ENCODE data around the gene LPCAT3. TPM values are rescaled to one million over a fixed set of nuclear protein-coding genes. Genes with fewer than 3 reads are reported as not detected.
A peak's percentile ranks its signal among the peaks of the same experiment; 100 is the strongest.

Gene LPCAT3
- total and polyA plus RNA-seq, 2 of the 13 experiments (the other 11 are each of a cell fraction or from before 2014, with no cell fraction given), result 44.5 to 64.3 TPM

- TF ChIP-seq HMGXB4 (CRISPR knock-in tag; IDR thresholded peaks at IDR 0.05; ENCODE audit: borderline replicate concordance in 1 of 2, low read depth in 1 of 2), result peak; percentile 94 to 98
- TF ChIP-seq PAWR (CRISPR knock-in tag; IDR thresholded peaks at IDR 0.05; ENCODE audit: borderline replicate concordance), result no peak
- TF ChIP-seq ZSCAN9 (CRISPR knock-in tag; IDR thresholded peaks at IDR 0.05; ENCODE audit: borderline replicate concordance), result no peak
- TF ChIP-seq ZBTB38 (CRISPR knock-in tag; IDR thresholded peaks at IDR 0.05), result peak; percentile 93
- no peak for TF ChIP-seq ZNF674 (CRISPR knock-in tag; IDR thresholded peaks at IDR 0.05; ENCODE audit: low read depth)
- TF ChIP-seq, protein P1, sequence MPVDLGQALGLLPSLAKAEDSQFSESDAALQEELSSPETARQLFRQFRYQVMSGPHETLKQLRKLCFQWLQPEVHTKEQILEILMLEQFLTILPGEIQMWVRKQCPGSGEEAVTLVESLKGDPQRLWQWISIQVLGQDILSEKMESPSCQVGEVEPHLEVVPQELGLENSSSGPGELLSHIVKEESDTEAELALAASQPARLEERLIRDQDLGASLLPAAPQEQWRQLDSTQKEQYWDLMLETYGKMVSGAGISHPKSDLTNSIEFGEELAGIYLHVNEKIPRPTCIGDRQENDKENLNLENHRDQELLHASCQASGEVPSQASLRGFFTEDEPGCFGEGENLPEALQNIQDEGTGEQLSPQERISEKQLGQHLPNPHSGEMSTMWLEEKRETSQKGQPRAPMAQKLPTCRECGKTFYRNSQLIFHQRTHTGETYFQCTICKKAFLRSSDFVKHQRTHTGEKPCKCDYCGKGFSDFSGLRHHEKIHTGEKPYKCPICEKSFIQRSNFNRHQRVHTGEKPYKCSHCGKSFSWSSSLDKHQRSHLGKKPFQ (CRISPR knock-in tag; IDR thresholded peaks at IDR 0.05; ENCODE audit: insufficient replicate concordance), result peak; percentile 37
- TF ChIP-seq SATB2 (CRISPR knock-in tag; IDR thresholded peaks at IDR 0.05), result no peak
- peak; percentile 95 for TF ChIP-seq RBFOX2 (IDR thresholded peaks at IDR 0.05; ENCODE audit: low read depth, low read length)
- TF ChIP-seq CHD4 (IDR thresholded peaks at IDR 0.05; ENCODE audit: borderline replicate concordance, low read length), result no peak
- TF ChIP-seq ZNF501 (CRISPR knock-in tag; IDR thresholded peaks at IDR 0.05), result peak; percentile 75; the same call in 1 of the 2 replicates
- no peak for TF ChIP-seq RFX3 (CRISPR knock-in tag; IDR thresholded peaks at IDR 0.05)
- TF ChIP-seq RARA (CRISPR knock-in tag; IDR thresholded peaks at IDR 0.05), result no peak; the same call in 1 of the 2 replicates
- TF ChIP-seq HNRNPUL1 (IDR thresholded peaks at IDR 0.05; ENCODE audit: low read depth, low read length), result 0 out of 2 replicates have a peak, but pooled peaks have one; percentile 22
- no peak for TF ChIP-seq FOXA1 (IDR thresholded peaks at IDR 0.05)
- TF ChIP-seq FOXA1 (CRISPR knock-in tag; IDR thresholded peaks at IDR 0.05), result peak; percentile 69
- TF ChIP-seq KMT2B (CRISPR knock-in tag; IDR thresholded peaks at IDR 0.05), result peak; percentile 90
- TF ChIP-seq CCAR2 (optimal IDR thresholded peaks at IDR 0.05; ENCODE audit: low read depth, low read length), result no peak
- TF ChIP-seq GZF1 (CRISPR knock-in tag; IDR thresholded peaks at IDR 0.05), result no peak
- TF ChIP-seq, protein P2, sequence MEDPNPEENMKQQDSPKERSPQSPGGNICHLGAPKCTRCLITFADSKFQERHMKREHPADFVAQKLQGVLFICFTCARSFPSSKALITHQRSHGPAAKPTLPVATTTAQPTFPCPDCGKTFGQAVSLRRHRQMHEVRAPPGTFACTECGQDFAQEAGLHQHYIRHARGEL (CRISPR knock-in tag; IDR thresholded peaks at IDR 0.05), result peak; percentile 74; the same call in 1 of the 2 replicates
- TF ChIP-seq RARG (CRISPR knock-in tag; IDR thresholded peaks at IDR 0.05; ENCODE audit: low read depth), result no peak
- TF ChIP-seq SRSF9 (IDR thresholded peaks at IDR 0.05; ENCODE audit: borderline replicate concordance, insufficient read depth, low read depth, low read length, poor library complexity, severe bottlenecking), result no peak
- TF ChIP-seq, protein P3, sequence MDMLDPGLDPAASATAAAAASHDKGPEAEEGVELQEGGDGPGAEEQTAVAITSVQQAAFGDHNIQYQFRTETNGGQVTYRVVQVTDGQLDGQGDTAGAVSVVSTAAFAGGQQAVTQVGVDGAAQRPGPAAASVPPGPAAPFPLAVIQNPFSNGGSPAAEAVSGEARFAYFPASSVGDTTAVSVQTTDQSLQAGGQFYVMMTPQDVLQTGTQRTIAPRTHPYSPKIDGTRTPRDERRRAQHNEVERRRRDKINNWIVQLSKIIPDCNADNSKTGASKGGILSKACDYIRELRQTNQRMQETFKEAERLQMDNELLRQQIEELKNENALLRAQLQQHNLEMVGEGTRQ (IDR thresholded peaks at IDR 0.05; ENCODE audit: low read depth, low read length), result no peak
- TF ChIP-seq, protein P3 (CRISPR knock-in tag; IDR thresholded peaks at IDR 0.05; ENCODE audit: borderline replicate concordance), result peak; percentile 50; the same call in 1 of the 2 replicates
These were observed 80.6 kb downstream of the LPCAT3 start (continued) for GRCh38 chr12:6937481-6938352.

All from HepG2 (cell line).